Loucy (cell line): ENCODE results near the gene EFCAB8.

ENCODE experiments used
- H2AFZ ChIP-seq: fragments of 200-600 bp; sonication (generic); 2 replicates; pipeline ENCODE4 v1.6.0; 2016; ENCODE audit warnings: antibody characterized with exemption, mild to moderate bottlenecking, low read length, moderate library complexity
- H3F3A ChIP-seq: fragments of 200-600 bp; 2 replicates; pipeline ENCODE4 v1.6.0; 2016; ENCODE audit warnings: antibody characterized with exemption, low read depth, mild to moderate bottlenecking
- H3K27me3 ChIP-seq: fragments of 200-600 bp; sonication (generic); 2 replicates; pipeline ENCODE4 v1.6.1; 2014; ENCODE audit warnings: low read length, mild to moderate bottlenecking; ENCODE audit not compliant: insufficient read depth, poor library complexity, severe bottlenecking
- H3K36me3 ChIP-seq: fragments of 200-600 bp; sonication (generic); 2 replicates; pipeline ENCODE4 v1.6.1; 2016; ENCODE audit warnings: low read length; ENCODE audit not compliant: insufficient read depth
- H3K4me1 ChIP-seq: fragments of 200-600 bp; sonication (generic); 2 replicates; pipeline ENCODE4 v1.5.1; 2014; ENCODE audit warnings: low read length, mild to moderate bottlenecking; ENCODE audit not compliant: insufficient read depth, poor library complexity, severe bottlenecking
- H3K4me2 ChIP-seq: fragments of 200-600 bp; sonication (generic); 2 replicates; pipeline ENCODE4 v1.6.0; 2014; ENCODE audit warnings: antibody characterized with exemption, low read length, low read depth, mild to moderate bottlenecking; ENCODE audit not compliant: poor library complexity, severe bottlenecking
- H3K4me3 ChIP-seq: fragments of 200-600 bp; sonication (generic); 2 replicates; pipeline ENCODE4 v1.5.1; 2014; ENCODE audit warnings: low read length, mild to moderate bottlenecking, mixed read lengths; ENCODE audit not compliant: poor library complexity, severe bottlenecking
- H3K79me2 ChIP-seq: fragments of 200-600 bp; sonication (generic); 2 replicates; pipeline ENCODE4 v1.6.1; 2014; ENCODE audit warnings: low read length; ENCODE audit not compliant: insufficient read depth
- H3K9ac ChIP-seq: fragments of 200-600 bp; sonication (generic); 2 replicates; pipeline ENCODE4 v1.6.0; 2014; ENCODE audit warnings: mild to moderate bottlenecking, low read depth, low read length, moderate library complexity; ENCODE audit not compliant: poor library complexity, severe bottlenecking
- H3K9me2 ChIP-seq: fragments of 200-600 bp; sonication (generic); replicated peaks from 2 replicates; pipeline ENCODE4 v1.6.1; 2016; ENCODE audit warnings: low read depth, low read length, mixed read lengths
- H3K9me3 ChIP-seq: fragments of 200-600 bp; sonication (generic); 2 replicates; pipeline ENCODE4 v1.6.1; 2014; ENCODE audit warnings: mild to moderate bottlenecking, antibody characterized with exemption, low read length, low read depth; ENCODE audit not compliant: insufficient read depth
- H4K20me1 ChIP-seq: fragments of 200-600 bp; sonication (generic); 2 replicates; pipeline ENCODE4 v1.6.0; 2014; ENCODE audit warnings: antibody characterized with exemption, low read length, mild to moderate bottlenecking; ENCODE audit not compliant: insufficient read depth, poor library complexity, severe bottlenecking
- CTCF ChIP-seq: fragments of 200-600 bp; sonication (generic); conservative IDR thresholded peaks from 2 replicates; pipeline ENCODE4 v1.5.1; 2014; ENCODE audit warnings: mild to moderate bottlenecking, antibody characterized with exemption, low read length
- EZH2phosphoT487 ChIP-seq: fragments of 200-600 bp; IDR thresholded peaks from 2 replicates; pipeline ENCODE4 v1.6.1; 2018; ENCODE audit warnings: antibody characterized with exemption, mild to moderate bottlenecking, moderate library complexity, borderline replicate concordance

The EFCAB8 gene

GRCh38 chr20:32870985-32871384, 12.3 kb downstream of the EFCAB8 start:
- H3K79me2 ChIP-seq, result no peaks in the 10 kb centered on the region
- H3K9me2 ChIP-seq, result no peaks in the 10 kb centered on the region
- H3K9me3 ChIP-seq, result no peaks in the 10 kb centered on the region
- no peaks in the 10 kb centered on the region for H3F3A ChIP-seq
- no peak overlapping the region for H3K4me2 ChIP-seq
- H3K27me3 ChIP-seq, result no peaks in the 10 kb centered on the region
- no peaks in the 10 kb centered on the region for H3K4me1 ChIP-seq
- TF ChIP-seq CTCF (no peak), EZH2phosphoT487 (no peak)
- H3K36me3 ChIP-seq, result no peaks in the 10 kb centered on the region
- H3K4me3 ChIP-seq, result no peak overlapping the region
- no peaks in the 10 kb centered on the region for H4K20me1 ChIP-seq
- H3K9ac ChIP-seq, result no peak overlapping the region
- H2AFZ ChIP-seq, result no peak overlapping the region

GRCh38 chr20:32871627-32872160, 13.0 kb downstream of the EFCAB8 start:
- Histone ChIP-seq H3K79me2 (no peaks in the 10 kb centered on the region), H3K9ac (no peak overlapping the region), H4K20me1 (no peaks in the 10 kb centered on the region), H3K36me3 (no peaks in the 10 kb centered on the region), H3K4me2 (no peak overlapping the region), H3K9me2 (no peaks in the 10 kb centered on the region), H3K4me1 (no peaks in the 10 kb centered on the region), H3K9me3 (no peaks in the 10 kb centered on the region), H3K4me3 (no peak overlapping the region), H2AFZ (no peak overlapping the region), H3K27me3 (no peaks in the 10 kb centered on the region), H3F3A (no peaks in the 10 kb centered on the region)
- no peak for TF ChIP-seq EZH2phosphoT487
- no peak for TF ChIP-seq CTCF

GRCh38 chr20:32872266-32872665, 13.5 kb downstream of the EFCAB8 start:
- H3K9me2 ChIP-seq, result no peaks in the 10 kb centered on the region
- no peaks in the 10 kb centered on the region for H3K36me3 ChIP-seq
- no peaks in the 10 kb centered on the region for H4K20me1 ChIP-seq
- no peak overlapping the region for H2AFZ ChIP-seq
- H3K9ac ChIP-seq, result no peak overlapping the region
- no peak overlapping the region for H3K4me2 ChIP-seq
- H3K9me3 ChIP-seq, result no peaks in the 10 kb centered on the region
- TF ChIP-seq CTCF (no peak), EZH2phosphoT487 (no peak)
- H3K27me3 ChIP-seq, result no peaks in the 10 kb centered on the region
- H3K4me3 ChIP-seq, result no peak overlapping the region
- H3F3A ChIP-seq, result no peaks in the 10 kb centered on the region
- no peaks in the 10 kb centered on the region for H3K79me2 ChIP-seq
- no peaks in the 10 kb centered on the region for H3K4me1 ChIP-seq
